Caki2 (cell line): ENCODE results near the gene MAGI3. TPM values are rescaled to one million over a fixed set of nuclear protein-coding genes. Genes with fewer than 3 reads are reported as not detected.
A peak's percentile ranks its signal among the peaks of the same experiment; 100 is the strongest.

Experiments used
- DNase-seq: peaks from one replicate; pipeline ENCODE4 v3.0.0-alpha.2; 2015; ENCODE audit warnings: low read depth
- in situ Hi-C: cut with HindIII; loops from 2 replicates; pipeline ENCODE4 v1.10.0; 2016; ENCODE audit warnings: low sequenced_read_pairs, low pct_unique_long_range_greater_than_20kb, mixed read lengths
- total RNA-seq: library from RNA; depleted of rRNA; stranded (reverse); fragments of >200 nt; shearing (Covaris generic); gene quantifications from 2 replicates; pipeline ENCODE4 v1.2.3, GENCODE V29; 2014; ENCODE audit warnings: low replicate concordance; rRNA removed

The MAGI3 gene
- 3.5 and 3.9 TPM in 2 replicates for total RNA-seq

GRCh38 chr1:113389953-113390834, at the start of gene MAGI3:
TSS of gene MAGI3 (plus strand) at chr1:113390515. CDS start at chr1:113391034, 519 bp downstream.
- DNase-seq, result peak; percentile 98
- in situ Hi-C loops, result no loop called here

GRCh38 chr1:113353580-113353979, 36.7 kb upstream of the MAGI3 start:
- no peak for DNase-seq
- in situ Hi-C loops, result no loop called here

GRCh38 chr1:113363935-113364334, 26.4 kb upstream of the MAGI3 start:
- in situ Hi-C loops, result no loop called here
- DNase-seq, result no peak

- in situ Hi-C loops, result no loop called here
- no peak for DNase-seq
These were observed 21.3 kb upstream of the MAGI3 start for GRCh38 chr1:113369040-113369439.

- DNase-seq, result no peak
- in situ Hi-C loops, result no loop called here
These were observed 20.6 kb upstream of the MAGI3 start for GRCh38 chr1:113369699-113370098.

GRCh38 chr1:113370868-113371267, 19.4 kb upstream of the MAGI3 start:
- in situ Hi-C loops, result no loop called here
- DNase-seq, result no peak

- DNase-seq, result no peak
- in situ Hi-C loops, result no loop called here
These were observed 17.8 kb upstream of the MAGI3 start for GRCh38 chr1:113372546-113372945.

- DNase-seq, result no peak
- in situ Hi-C loops, result no loop called here
These were observed 16.7 kb upstream of the MAGI3 start for GRCh38 chr1:113373644-113374043.

GRCh38 chr1:113375878-113376277, 14.4 kb upstream of the MAGI3 start:
- in situ Hi-C loops, result no loop called here
- DNase-seq, result no peak

GRCh38 chr1:113380075-113380474, 10.2 kb upstream of the MAGI3 start:
- in situ Hi-C loops, result no loop called here

GRCh38 chr1:113388017-113388620, 2.2 kb upstream of the MAGI3 start:
- in situ Hi-C loops, result no loop called here
- no peak for DNase-seq

More at GRCh38 chr1:113380075-113380474, 10.2 kb upstream of the MAGI3 start:
- no peak for DNase-seq

GRCh38 chr1:113388621-113389358, 1.5 kb upstream of the MAGI3 start:
- peak; percentile 64 for DNase-seq
- in situ Hi-C loops, result no loop called here

GRCh38 chr1:113389359-113389952, 859 bp upstream of the MAGI3 start:
- DNase-seq, result no peak
- in situ Hi-C loops, result no loop called here

GRCh38 chr1:113390871-113391648, 745 bp downstream of the MAGI3 start:
- in situ Hi-C loops, result no loop called here
- peak; percentile 60 for DNase-seq

- peak; percentile 32 for DNase-seq
- in situ Hi-C loops, result no loop called here
These were observed 1.4 kb downstream of the MAGI3 start for GRCh38 chr1:113391649-113392271.

- in situ Hi-C loops, result no loop called here
- no peak for DNase-seq
These were observed 2.3 kb downstream of the MAGI3 start for GRCh38 chr1:113392541-113393128.
